Mesodermal cell (in vitro differentiated cells): Measurements from ENCODE around the gene NID2.

Source experiments
- H3K27ac ChIP-seq: 2 replicates; pipeline ENCODE4 v1.7.0; 2013; ENCODE audit warnings: mild to moderate bottlenecking, low read depth, low read length, moderate library complexity; ENCODE audit not compliant: severe bottlenecking
- H3K36me3 ChIP-seq: 2 replicates; pipeline ENCODE4 v1.7.1; 2013; ENCODE audit warnings: mild to moderate bottlenecking, low read length, moderate library complexity; ENCODE audit not compliant: control insufficient read depth, insufficient read depth
- H3K4me1 ChIP-seq: one replicate; pipeline ENCODE4 v1.7.1; 2013; ENCODE audit warnings: mild to moderate bottlenecking, low read length; ENCODE audit not compliant: insufficient read depth, control insufficient read depth, poor library complexity, severe bottlenecking
- H3K4me3 ChIP-seq: 2 replicates; pipeline ENCODE4 v1.7.0; 2013; ENCODE audit warnings: low read length, control low read depth, mild to moderate bottlenecking; ENCODE audit not compliant: insufficient read depth, poor library complexity, severe bottlenecking; ENCODE audit errors: extremely low read depth
- H3K9me3 ChIP-seq: 2 replicates; pipeline ENCODE4 v1.7.1; 2013; ENCODE audit warnings: mild to moderate bottlenecking, low read length, moderate library complexity; ENCODE audit not compliant: control insufficient read depth
- WGBS, 2 experiments: methylation state at CpG; one replicate each; pipeline ENCODE4 v1.1.5; 2013; ENCODE audit warnings: missing lambda C conversion rate in 2 of 2; ENCODE audit not compliant: insufficient coverage in 2 of 2; 5-methylcytosine and 5-hydroxymethylcytosine counted together

NID2 gene

DNA sequence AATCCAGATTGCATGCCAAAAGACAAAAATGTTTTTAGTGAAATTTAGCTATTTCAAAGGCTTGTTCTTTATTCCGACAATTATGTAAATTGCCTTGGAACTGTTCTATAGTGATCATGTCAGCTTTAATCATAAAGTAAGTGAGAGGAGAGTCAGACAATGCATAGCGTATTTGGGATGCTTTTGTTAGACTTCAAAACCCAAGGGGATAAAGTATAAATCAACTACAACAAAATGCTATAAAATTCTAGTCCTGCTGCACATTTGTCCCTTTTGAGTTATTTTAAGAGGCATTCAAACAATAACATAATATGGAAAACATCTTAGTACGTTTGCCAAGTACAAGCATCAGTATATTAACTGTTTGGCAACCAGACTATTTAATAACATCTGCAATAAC, 68.2 kb downstream of the NID2 start:
- no peak overlapping the region for H3K4me3 ChIP-seq
- no peaks in the 10 kb centered on the region for H3K9me3 ChIP-seq
- no peaks in the 10 kb centered on the region for H3K4me1 ChIP-seq
- peaks cover 72% of the 10 kb centered on the region for H3K36me3 ChIP-seq
- H3K27ac ChIP-seq = no peak overlapping the region
- 94 to 100% methylated on average over 1 to 3 of the region's 3 CpGs for WGBS, 2 experiments

- Histone ChIP-seq H3K27ac (no peak overlapping the region), H3K4me3 (no peak overlapping the region), H3K9me3 (no peaks in the 10 kb centered on the region), H3K36me3 (peaks cover 71% of the 10 kb centered on the region), H3K4me1 (no peaks in the 10 kb centered on the region)
- no CpG with 5 or more reads among the region's 3 CpGs for WGBS, 2 experiments
These were observed 68.8 kb downstream of the NID2 start for GRCh38 chr14:52000019-52000582.

- no peak overlapping the region for H3K27ac ChIP-seq
- no peaks in the 10 kb centered on the region for H3K9me3 ChIP-seq
- peaks cover 70% of the 10 kb centered on the region for H3K36me3 ChIP-seq
- no peak overlapping the region for H3K4me3 ChIP-seq
- no peaks in the 10 kb centered on the region for H3K4me1 ChIP-seq
- WGBS, 2 experiments = 86 to 100% methylated on average over 1 of the region's 2 CpGs
These were observed 69.8 kb downstream of the NID2 start for GRCh38 chr14:51999084-51999483.

DNA sequence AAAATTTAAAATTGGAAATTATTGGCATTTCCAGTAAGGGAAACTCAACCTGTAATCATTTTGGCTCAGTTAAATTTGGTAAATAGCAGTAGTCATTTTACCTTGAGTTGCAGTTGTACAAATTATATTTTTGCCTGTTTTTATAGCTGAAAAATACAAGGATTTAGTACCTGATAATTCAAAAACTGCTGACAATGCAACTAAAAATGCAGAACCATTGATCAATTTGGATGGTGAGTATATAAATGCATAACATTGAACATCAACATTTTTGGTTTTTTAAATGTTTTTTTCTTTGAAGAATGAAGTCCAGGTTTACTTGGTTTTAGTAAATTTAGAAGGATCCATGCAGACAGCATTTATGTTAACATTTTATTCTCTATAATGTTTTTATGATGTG, 70.5 kb downstream of the NID2 start:
- Histone ChIP-seq H3K36me3 (peaks cover 63% of the 10 kb centered on the region), H3K27ac (no peak overlapping the region), H3K4me1 (no peaks in the 10 kb centered on the region), H3K9me3 (no peaks in the 10 kb centered on the region), H3K4me3 (no peak overlapping the region)

DNA sequence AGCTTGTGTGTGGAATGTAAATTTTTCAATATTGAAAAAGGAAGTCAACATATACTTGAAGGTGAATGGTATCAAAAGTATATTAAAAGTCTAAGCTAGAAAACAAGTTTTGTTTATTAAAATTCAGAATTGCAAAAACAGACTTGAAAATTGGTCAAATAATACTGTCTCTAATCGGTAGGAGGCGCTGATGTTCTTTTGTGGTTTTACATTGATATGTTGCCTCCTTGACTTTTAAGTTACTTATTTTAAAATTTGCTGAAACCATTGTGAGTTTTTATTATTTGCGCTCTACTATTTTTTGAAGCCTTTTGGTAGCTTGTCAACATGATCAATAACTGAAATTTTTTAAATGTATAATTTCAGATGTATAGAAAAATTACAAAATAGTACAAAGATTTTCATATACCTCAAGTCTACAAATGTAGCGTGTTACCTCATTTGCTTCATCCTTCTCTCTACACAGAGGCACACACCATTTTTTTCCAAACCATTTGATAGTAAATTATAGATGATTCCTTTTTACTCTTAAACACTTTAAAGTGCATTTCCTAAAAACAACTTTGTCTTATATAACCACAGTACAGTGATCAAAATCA, 72.6 kb downstream of the NID2 start:
- Histone ChIP-seq H3K4me3 (no peak overlapping the region), H3K4me1 (no peaks in the 10 kb centered on the region), H3K9me3 (no peaks in the 10 kb centered on the region), H3K27ac (no peak overlapping the region), H3K36me3 (peaks cover 56% of the 10 kb centered on the region)
- WGBS, 2 experiments = 0% methylated on average over 1 of the region's 4 CpGs; no CpG with 5 or more reads in 1 of the 2 experiments

DNA sequence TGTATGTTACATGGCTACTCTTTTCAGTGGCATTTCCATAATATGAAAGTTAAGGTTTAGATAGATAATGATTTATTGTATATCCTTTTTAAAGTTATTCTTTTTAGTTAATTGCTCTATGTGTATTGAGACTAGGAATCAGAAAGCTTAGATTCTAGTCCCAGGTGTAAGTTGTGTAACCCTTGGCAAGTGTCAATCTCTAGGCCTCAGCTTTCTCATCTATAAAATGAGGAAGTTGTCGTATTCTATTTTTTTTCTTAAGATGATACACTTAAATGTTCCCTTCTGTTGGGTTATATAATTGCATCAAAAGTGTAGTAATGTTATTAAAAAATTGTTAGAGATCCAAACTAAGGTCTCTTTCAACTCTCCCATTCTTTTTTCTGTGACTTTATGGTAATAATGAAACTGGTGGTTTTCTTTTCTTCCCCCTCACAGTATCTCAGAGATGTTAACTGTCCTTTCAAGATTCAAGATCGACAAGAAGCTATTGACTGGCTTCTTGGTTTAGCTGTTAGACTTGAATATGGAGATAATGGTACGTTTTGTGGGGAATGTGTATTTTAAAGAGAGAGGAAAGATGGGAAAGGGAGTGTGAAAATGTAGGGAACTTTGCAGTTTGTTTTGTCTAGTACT, 75.5 kb downstream of the NID2 start:
- Histone ChIP-seq H3K4me3 (no peak overlapping the region), H3K9me3 (no peaks in the 10 kb centered on the region), H3K4me1 (peaks cover 4% of the 10 kb centered on the region), H3K27ac (no peak overlapping the region), H3K36me3 (peaks cover 33% of the 10 kb centered on the region)
- 100% methylated on average over 1 to 2 of the region's 3 CpGs for WGBS, 2 experiments

- H3K36me3 ChIP-seq = peaks cover 21% of the 10 kb centered on the region
- peaks cover 4% of the 10 kb centered on the region for H3K4me1 ChIP-seq
- WGBS, 2 experiments = no CpG with 5 or more reads among the region's 3 CpGs
- H3K27ac ChIP-seq = no peak overlapping the region
- peak overlapping the region; percentile 98 for H3K4me3 ChIP-seq
- no peaks in the 10 kb centered on the region for H3K9me3 ChIP-seq
These were observed 78.4 kb downstream of the NID2 start for GRCh38 chr14:51990488-51990887.

GRCh38 chr14:51989293-51990234, 79.3 kb downstream of the NID2 start, which contains the start of gene RTRAF:
Gene RTRAF, plus strand, starts transcription at chr14:51989546. Its CDS starts 94 bp downstream, at chr14:51989640.
- peak within 1 kb of the TSS; percentile 68 for H3K27ac ChIP-seq
- no peaks in the 10 kb centered on the region for H3K9me3 ChIP-seq
- WGBS, 2 experiments = 0 to 1% methylated on average over 61 to 64 of the region's 72 CpGs
- H3K4me1 ChIP-seq = peaks cover 4% of the 10 kb centered on the region
- H3K36me3 ChIP-seq = peaks cover 17% of the 10 kb centered on the region
- peak within 1 kb of the TSS; percentile 98 for H3K4me3 ChIP-seq

DNA sequence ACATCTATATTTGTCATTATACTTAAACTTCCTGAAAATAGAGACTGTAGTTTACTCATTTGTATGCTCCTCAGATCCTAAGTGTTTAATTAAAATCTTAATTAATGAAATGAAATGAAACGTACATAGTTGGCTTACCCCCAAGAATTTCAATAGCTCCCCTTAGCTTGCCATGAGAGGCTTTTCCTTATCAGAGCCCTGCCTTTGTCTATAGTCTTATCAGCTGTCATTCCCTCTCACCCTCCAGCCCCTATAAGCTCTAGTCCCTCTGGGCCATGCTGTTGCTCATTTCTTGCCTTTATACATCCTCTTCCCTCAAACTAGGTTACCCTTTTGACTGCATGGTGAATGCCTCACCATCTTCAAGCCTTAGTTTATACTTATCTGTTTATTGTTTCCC, 80.6 kb downstream of the NID2 start:
- no peaks in the 10 kb centered on the region for H3K9me3 ChIP-seq
- H3K27ac ChIP-seq = no peak overlapping the region
- H3K4me1 ChIP-seq = peaks cover 4% of the 10 kb centered on the region
- 80% methylated on average over 1 of the region's 1 CpG; no CpG with 5 or more reads in 1 of the 2 experiments for WGBS, 2 experiments
- peaks cover 13% of the 10 kb centered on the region for H3K36me3 ChIP-seq
- H3K4me3 ChIP-seq = no peak overlapping the region

DNA sequence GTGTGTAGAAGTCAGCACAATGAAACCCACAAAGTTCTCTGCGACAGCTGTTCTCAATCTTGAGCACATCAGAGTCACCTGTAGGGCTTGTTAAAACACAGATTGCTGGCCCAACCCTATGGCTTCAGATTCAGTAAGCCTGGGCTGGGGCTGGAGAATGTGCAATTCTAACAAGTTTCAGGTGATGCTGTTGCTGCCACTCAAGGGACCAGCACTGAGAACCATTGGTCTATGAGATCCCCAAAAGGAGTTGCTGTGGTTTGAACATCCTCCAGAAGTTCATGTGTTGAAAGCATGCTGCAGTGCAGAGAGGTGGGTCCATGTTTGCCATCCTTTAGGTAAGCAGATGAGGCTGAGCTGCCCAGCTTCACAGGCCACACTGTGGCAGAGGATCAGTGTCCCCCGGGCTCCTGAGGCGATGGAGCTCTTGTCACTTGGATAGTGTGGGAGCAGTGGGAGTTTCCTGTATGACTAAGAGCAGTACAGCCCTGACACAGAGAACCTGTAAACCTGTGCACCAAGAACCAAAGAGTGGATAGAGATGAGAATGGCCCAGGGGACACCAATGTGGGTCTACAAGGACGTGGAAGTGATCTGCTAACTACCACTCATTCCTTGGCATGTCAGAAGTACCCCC, 87.5 kb downstream of the NID2 start:
- no peaks in the 10 kb centered on the region for H3K9me3 ChIP-seq
- H3K4me1 ChIP-seq = no peaks in the 10 kb centered on the region
- no peak overlapping the region for H3K27ac ChIP-seq
- H3K36me3 ChIP-seq = no peaks in the 10 kb centered on the region
- no peak overlapping the region for H3K4me3 ChIP-seq
- WGBS, 2 experiments = 84 to 100% methylated on average over 3 to 4 of the region's 4 CpGs
